ENCODE data around the gene CCNI2.
A peak's percentile ranks its signal among the peaks of the same experiment; 100 is the strongest.

GRCh38 chr5:132714456-132715307, 32.5 kb upstream of the CCNI2 start:
- no peak for TF ChIP-seq JUN (IDR thresholded peaks at IDR 0.05; ENCODE audit: borderline replicate concordance, insufficient read depth, insufficient read length, low read depth)
- TF ChIP-seq POLR2AphosphoS5 (IDR thresholded peaks at IDR 0.05; ENCODE audit: insufficient read depth, low read depth, low read length) = no peak
- TF ChIP-seq CTCF (IDR thresholded peaks at IDR 0.05; ENCODE audit: extremely low read depth in 1 of 2, insufficient read depth in 1 of 2, low read depth in 1 of 2, low read length in 2 of 2) = peak; percentile 12 to 18
